SKM-1 treated with dmso at 0.1 percent for 144 hours (cell line): Measurements from ENCODE around the gene ABCG4.
"Not testable (repeated sequence)": the region's sequence is repeated elsewhere in the genome, so short reads cannot be mapped to it uniquely, and the experiment has no call there.

Experiments used
- DNase-seq: peaks from one replicate; lab custom pipeline; 2025; ENCODE audit not compliant: unreplicated experiment; lab: John Stamatoyannopoulos, UW

ABCG4 gene

GRCh38 chr11:119180729-119181676 is 32.2 kb downstream of the ABCG4 start:
- no peak for DNase-seq

- DNase-seq, result peak; percentile 68
Observed at GRCh38 chr11:119181677-119182412, 33.0 kb downstream of the ABCG4 start.

GRCh38 chr11:119184399-119184798 is 35.5 kb downstream of the ABCG4 start:
- not testable (repeated sequence) for DNase-seq

GRCh38 chr11:119185981-119186634 is 37.3 kb downstream of the ABCG4 start:
- no peak for DNase-seq

GRCh38 chr11:119187123-119187892 is 38.5 kb downstream of the ABCG4 start:
- DNase-seq, result no peak

GRCh38 chr11:119188067-119188466 is 39.2 kb downstream of the ABCG4 start:
- no peak for DNase-seq

- no peak for DNase-seq
Observed at GRCh38 chr11:119188887-119189286, 40.0 kb downstream of the ABCG4 start.

- no peak for DNase-seq
Observed at GRCh38 chr11:119189393-119189792, 40.5 kb downstream of the ABCG4 start.

GRCh38 chr11:119190531-119190930 is 41.7 kb downstream of the ABCG4 start:
- DNase-seq, result no peak

- DNase-seq, result not testable (repeated sequence)
Observed at GRCh38 chr11:119191265-119191664, 42.4 kb downstream of the ABCG4 start.

- peak; percentile 32 for DNase-seq
Observed at GRCh38 chr11:119192111-119192510, 43.3 kb downstream of the ABCG4 start.

- no peak for DNase-seq
Observed at GRCh38 chr11:119193001-119193400, 44.1 kb downstream of the ABCG4 start.

GRCh38 chr11:119193626-119194025 is 44.8 kb downstream of the ABCG4 start:
- no peak for DNase-seq

- no peak for DNase-seq
Observed at GRCh38 chr11:119194811-119195440, 46.1 kb downstream of the ABCG4 start.

GRCh38 chr11:119195680-119196079 is 46.8 kb downstream of the ABCG4 start:
- no peak for DNase-seq

GRCh38 chr11:119196833-119197483 is 48.1 kb downstream of the ABCG4 start:
- DNase-seq, result peak; percentile 96

GRCh38 chr11:119198925-119199324 is 50.1 kb downstream of the ABCG4 start:
- no peak for DNase-seq

GRCh38 chr11:119201236-119201635 is 52.4 kb downstream of the ABCG4 start:
- not testable (repeated sequence) for DNase-seq

- no peak for DNase-seq
Observed at GRCh38 chr11:119202554-119202953, 53.7 kb downstream of the ABCG4 start.

- no peak for DNase-seq
Observed at GRCh38 chr11:119204066-119204465, 55.2 kb downstream of the ABCG4 start.
